Naive thymus-derived CD4-positive, alpha-beta T cell (primary cell): Measurements from ENCODE around the gene OS9. TPM values are rescaled to one million over a fixed set of nuclear protein-coding genes. Genes with fewer than 3 reads are reported as not detected.

ENCODE experiments used
- ATAC-seq: fragments of 150-1000 bp; cut with Tn5 transposase; 2 replicates; pipeline ENCODE4 v1.10.0; 2021; ENCODE audit warnings: mild to moderate bottlenecking, moderate library complexity
- CTCF ChIA-PET: fragments of 350-600 bp; sonication (Branson Sonifier 250); formaldehyde crosslinking; loops from one replicate; lab custom pipeline; 2021; ENCODE audit warnings: antibody characterized with exemption; lab: Charles Lee
- POLR2A ChIA-PET: fragments of 350-600 bp; sonication (Branson Sonifier 250); formaldehyde crosslinking; loops from one replicate; lab custom pipeline; 2021; ENCODE audit warnings: antibody characterized with exemption, inconsistent platforms; lab: Charles Lee
- DNase-seq, 9 donors: peaks; one replicate each; pipeline versions ENCODE4 v3.0.0 to v3.0.0-alpha.2; 2020 to 2022; ENCODE audit warnings: mixed read lengths in 1 of 9
- H3K27ac ChIP-seq: one replicate; pipeline ENCODE4 v1.7.0; 2013; ENCODE audit warnings: mild to moderate bottlenecking, low read depth, low read length, moderate library complexity
- H3K27me3 ChIP-seq, 2 donors: one replicate each; pipeline ENCODE4 v1.7.0; 2013; ENCODE audit warnings: low read length in 2 of 2, mild to moderate bottlenecking in 2 of 2, moderate library complexity in 2 of 2; ENCODE audit not compliant: control insufficient read depth in 2 of 2, insufficient read depth in 2 of 2
- H3K36me3 ChIP-seq, 3 experiments: 1 replicate in 2 of 3; 2 replicates in 1 of 3; pipeline ENCODE4 v1.7.0; 2013; ENCODE audit warnings: low read length in 3 of 3, mild to moderate bottlenecking in 3 of 3, moderate library complexity in 1 of 3; ENCODE audit not compliant: insufficient read depth in 3 of 3, control insufficient read depth in 2 of 3
- H3K4me1 ChIP-seq, 2 donors: one replicate each; pipeline ENCODE4 v1.7.0; 2013; ENCODE audit warnings: low read length in 2 of 2, mild to moderate bottlenecking in 2 of 2, moderate library complexity in 1 of 2; ENCODE audit not compliant: control insufficient read depth in 2 of 2, insufficient read depth in 2 of 2
- H3K4me3 ChIP-seq: 2 replicates; pipeline ENCODE4 v1.7.0; 2013; ENCODE audit warnings: mild to moderate bottlenecking, low read length
- H3K9me3 ChIP-seq, 3 experiments: 1 replicate in 2 of 3; 2 replicates in 1 of 3; pipeline ENCODE4 v1.7.0; 2013; ENCODE audit warnings: low read length in 3 of 3; ENCODE audit not compliant: control insufficient read depth in 2 of 3
- H3K27ac Mint-ChIP-seq, 9 donors: one replicate each; pipeline ENCODE4 v1.8.0; 2020 to 2022; ENCODE audit warnings: mixed read lengths in 9 of 9, mild to moderate bottlenecking in 8 of 9, moderate library complexity in 5 of 9, inconsistent platforms in 2 of 9
- H3K27me3 Mint-ChIP-seq, 5 donors: one replicate each; pipeline ENCODE4 v1.8.0; 2021 to 2022; ENCODE audit warnings: mixed read lengths in 5 of 5, mild to moderate bottlenecking in 1 of 5
- H3K36me3 Mint-ChIP-seq, 5 donors: one replicate each; pipeline ENCODE4 v1.8.0; 2020 to 2022; ENCODE audit warnings: mixed read lengths in 5 of 5, mild to moderate bottlenecking in 3 of 5, inconsistent platforms in 1 of 5
- H3K4me1 Mint-ChIP-seq, 7 donors: one replicate each; pipeline ENCODE4 v1.8.0; 2020 to 2022; ENCODE audit warnings: mixed read lengths in 7 of 7, mild to moderate bottlenecking in 3 of 7, inconsistent platforms in 1 of 7
- H3K4me3 Mint-ChIP-seq, 10 donors: one replicate each; pipeline ENCODE4 v1.8.0; 2020 to 2022; ENCODE audit warnings: mild to moderate bottlenecking in 10 of 10, mixed read lengths in 10 of 10, moderate library complexity in 6 of 10, inconsistent platforms in 2 of 10
- H3K9me3 Mint-ChIP-seq, 11 donors: one replicate each; pipeline ENCODE4 v1.8.0; 2020 to 2022; ENCODE audit warnings: mixed read lengths in 11 of 11, mild to moderate bottlenecking in 4 of 11, inconsistent platforms in 1 of 11, moderate library complexity in 1 of 11
- intact Hi-C, 2 donors: fragments of 100-400 bp; cut with micrococcal nuclease; formaldehyde crosslinking; loops; one replicate each; pipeline ENCODE4 v1.15.1; 2023
- polyA plus RNA-seq, 2 donors: library from polyadenylated mRNA; unstranded; fragments of 300-500 nt; fragmentation: Illumina TruSeq; gene quantifications; one replicate each; pipeline ENCODE4 v1.2.3, GENCODE V29; 2021
- total RNA-seq, 6 experiments: library from RNA in 5 of 6; stranded (reverse) in 5 of 6; gene quantifications; 1 replicate in 5 of 6; 2 replicates in 1 of 6; pipeline ENCODE4 v1.2.3 and lab custom pipeline; 2021 to 2026

OS9 gene
- total and polyA plus RNA-seq, 7 experiments from 2014 or later: 59.5 to 175 (median 148) TPM

DNA sequence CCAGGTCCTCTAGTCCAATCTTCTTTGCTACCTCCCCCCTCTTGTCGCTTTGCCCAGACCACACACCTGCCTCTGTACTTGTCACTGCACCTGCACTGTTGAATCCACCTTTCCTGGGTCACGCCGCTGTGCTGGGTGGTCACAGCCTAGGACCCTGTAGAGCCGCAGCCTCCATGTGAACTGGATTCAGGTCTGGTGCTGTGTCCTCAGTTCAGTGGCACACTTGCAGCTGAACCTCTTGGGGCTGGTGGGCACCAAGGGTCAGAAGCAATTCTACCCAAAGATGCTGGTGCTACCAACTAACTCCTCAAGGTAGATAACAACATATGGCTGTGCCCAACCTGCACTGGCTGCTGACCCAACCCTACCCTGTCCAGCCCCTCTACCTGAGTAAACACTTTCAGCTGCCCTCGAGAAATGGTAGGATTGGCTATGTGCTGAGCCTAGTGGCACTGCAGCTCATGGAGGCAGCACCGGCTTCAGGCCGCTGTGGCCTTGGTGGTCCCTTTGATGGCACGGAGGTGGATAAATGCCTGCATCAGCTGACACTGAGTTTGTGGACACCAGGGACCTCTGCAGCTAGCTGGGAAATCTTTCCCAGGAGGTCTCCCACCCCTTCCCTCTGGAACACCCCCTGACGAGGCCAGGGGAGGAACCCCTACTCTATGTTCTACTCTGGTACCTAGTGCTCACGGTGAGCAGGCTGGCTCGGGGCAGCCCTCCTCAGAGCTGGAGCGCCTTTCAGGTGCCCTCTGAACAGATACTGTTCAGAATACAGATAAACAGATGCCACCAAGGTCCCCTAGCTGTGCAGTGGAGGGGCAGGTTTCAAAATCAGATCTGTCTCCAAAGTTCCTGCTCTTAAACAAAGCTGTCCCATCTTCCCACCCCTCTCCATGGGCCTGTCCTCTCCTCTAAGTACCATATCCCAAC lies 30.3 kb downstream of the OS9 start:
- H3K27ac ChIP-seq: peak overlapping the region; percentile 3
- no peak for ATAC-seq
- Mint-ChIP-seq H3K9me3 (peaks cover 0 to 1% (median 0%) of the 10 kb centered on the region in 11 donors), H3K4me3 (no peak overlapping the region), H3K27me3 (no peaks in the 10 kb centered on the region), H3K36me3 (peaks cover 5 to 24% (median 18%) of the 10 kb centered on the region in 5 donors), H3K27ac (peak overlapping the region; percentile 60 to 92 (median 76)), H3K4me1 (peaks cover 13 to 30% (median 17%) of the 10 kb centered on the region in 7 donors)
- H3K9me3 ChIP-seq: no peaks in the 10 kb centered on the region
- no peaks in the 10 kb centered on the region for H3K27me3 ChIP-seq
- no peak overlapping the region for H3K4me3 ChIP-seq
- DNase-seq: no peak
- ChIA-PET CTCF (interaction anchor here (0.7 kb wide), 1 partner anchor 131 kb away, joined by 3 read pairs; no protein-coding TSS in a partner anchor), POLR2A (interaction anchor here (0.7 to 2.7 kb wide), 4 partner anchors 11 to 1541 kb away, joined by 3 to 14 read pairs (median 7); no protein-coding TSS in a partner anchor)
- H3K4me1 ChIP-seq: no peaks in the 10 kb centered on the region
- peaks cover 0 to 57% (median 15%) of the 10 kb centered on the region in 3 experiments for H3K36me3 ChIP-seq
- intact Hi-C loops: loop anchor here in 1 of 2 donors (1.0 kb wide), 1 partner anchor 17 kb away; no protein-coding TSS in a partner anchor

GRCh38 chr12:57724936-57725740 lies 31.2 kb downstream of the OS9 start:
- H3K4me1 ChIP-seq: no peaks in the 10 kb centered on the region
- Mint-ChIP-seq H3K9me3 (peaks cover 0 to 1% (median 0%) of the 10 kb centered on the region in 11 donors), H3K36me3 (peaks cover 0 to 24% (median 17%) of the 10 kb centered on the region in 5 donors), H3K27ac (peak overlapping the region; percentile 30 to 92 (median 76)), H3K27me3 (no peaks in the 10 kb centered on the region), H3K4me1 (peaks cover 13 to 28% (median 17%) of the 10 kb centered on the region in 7 donors), H3K4me3 (no peak overlapping the region)
- ATAC-seq (no peak), DNase-seq (peak in 1 of 9 donors; percentile 18)
- ChIA-PET POLR2A (interaction anchor here (0.7 to 0.8 kb wide), 2 partner anchors 10 to 1542 kb away, joined by 4 to 14 read pairs; no protein-coding TSS in a partner anchor), CTCF (no interaction called here)
- H3K27me3 ChIP-seq: no peaks in the 10 kb centered on the region
- peaks cover 2 to 57% (median 21%) of the 10 kb centered on the region in 3 experiments for H3K36me3 ChIP-seq
- peak overlapping the region; percentile 3 for H3K27ac ChIP-seq
- intact Hi-C loops: loop anchor here in 1 of 2 donors (1.0 kb wide), 1 partner anchor 16 kb away; no protein-coding TSS in a partner anchor
- no peak overlapping the region for H3K4me3 ChIP-seq
- H3K9me3 ChIP-seq: no peaks in the 10 kb centered on the region

DNA sequence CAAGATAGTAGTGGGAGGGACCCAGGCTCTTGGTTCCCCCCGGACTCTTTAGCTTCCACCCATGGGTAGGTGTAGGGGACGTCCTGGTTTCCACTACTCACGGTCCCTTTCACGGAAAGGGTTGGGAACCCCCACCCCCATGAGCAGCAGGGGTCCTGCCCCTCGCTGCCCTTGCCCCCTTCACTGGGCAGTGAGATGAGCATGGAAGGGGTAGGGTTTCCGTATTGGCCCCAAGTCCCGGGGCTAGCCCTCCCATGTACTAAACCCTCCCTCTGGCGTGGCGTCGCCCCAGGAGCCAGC lies 31.9 kb downstream of the OS9 start:
- intact Hi-C loops: loop anchor here in 1 of 2 donors (2.0 kb wide), 1 partner anchor 15 kb away; no protein-coding TSS in a partner anchor
- Histone ChIP-seq H3K4me3 (no peak overlapping the region), H3K27ac (peak overlapping the region; percentile 21), H3K9me3 (no peaks in the 10 kb centered on the region), H3K36me3 (peaks cover 8 to 57% (median 27%) of the 10 kb centered on the region in 3 experiments), H3K4me1 (no peaks in the 10 kb centered on the region), H3K27me3 (no peaks in the 10 kb centered on the region)
- H3K27me3 Mint-ChIP-seq: no peaks in the 10 kb centered on the region
- DNase-seq (no peak), ATAC-seq (no peak)
- H3K36me3 Mint-ChIP-seq: peaks cover 0 to 31% (median 18%) of the 10 kb centered on the region in 5 donors
- peaks cover 13 to 28% (median 17%) of the 10 kb centered on the region in 7 donors for H3K4me1 Mint-ChIP-seq
- peaks cover 0 to 1% (median 0%) of the 10 kb centered on the region in 11 donors for H3K9me3 Mint-ChIP-seq
- peak overlapping the region in 1 of 9 donors; percentile 38 for H3K27ac Mint-ChIP-seq
- ChIA-PET POLR2A (interaction anchor here (0.8 kb wide), 1 partner anchor 13 kb away, joined by 3 read pairs; no protein-coding TSS in a partner anchor), CTCF (no interaction called here)
- no peak overlapping the region for H3K4me3 Mint-ChIP-seq

DNA sequence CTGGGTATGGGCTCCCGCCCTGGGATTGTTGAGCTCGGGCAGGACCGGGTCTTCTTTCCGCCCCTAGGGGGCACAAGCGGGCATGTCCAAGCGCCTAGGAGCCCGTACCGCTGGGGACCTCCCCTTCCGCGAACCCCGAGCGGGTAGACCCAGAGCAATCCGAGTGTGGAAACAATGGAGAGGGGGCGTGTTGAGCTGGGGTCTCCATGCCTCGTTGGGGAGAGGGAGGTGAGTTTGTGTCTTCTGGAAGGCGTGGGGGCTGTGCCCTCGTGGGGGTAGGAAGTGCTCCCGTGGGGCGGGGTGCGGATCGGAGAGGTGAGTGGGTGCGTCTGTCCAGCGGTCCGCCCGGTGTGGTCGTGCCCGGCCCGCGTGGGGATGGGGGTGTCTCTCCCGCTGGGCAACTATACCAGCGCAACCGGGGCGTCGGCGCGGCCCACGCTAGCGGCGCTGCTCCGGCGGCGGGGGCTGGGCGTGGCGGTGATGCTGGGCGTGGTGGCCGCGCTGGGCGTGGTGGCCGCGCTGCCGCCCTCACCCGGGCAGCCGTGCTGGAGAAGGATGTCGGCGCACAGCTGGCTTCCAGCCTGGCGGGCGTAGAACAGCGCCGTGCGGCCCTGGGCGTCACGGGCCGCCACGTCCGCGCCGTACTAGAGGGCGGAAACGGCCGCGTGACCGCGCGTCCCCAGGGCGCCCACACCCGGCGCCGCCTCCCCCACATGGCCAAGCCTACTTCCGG lies 32.4 kb downstream of the OS9 start:
- Histone ChIP-seq H3K27me3 (no peaks in the 10 kb centered on the region), H3K4me3 (no peak overlapping the region), H3K4me1 (no peaks in the 10 kb centered on the region), H3K27ac (peak overlapping the region; percentile 21), H3K36me3 (peaks cover 14 to 57% (median 32%) of the 10 kb centered on the region in 3 experiments), H3K9me3 (no peaks in the 10 kb centered on the region)
- POLR2A ChIA-PET: interaction anchor here (0.8 kb wide), 1 partner anchor 13 kb away, joined by 3 read pairs; no protein-coding TSS in a partner anchor
- CTCF ChIA-PET: no interaction called here
- Mint-ChIP-seq H3K9me3 (peaks cover 0 to 1% (median 0%) of the 10 kb centered on the region in 11 donors), H3K4me3 (peak overlapping the region in 2 of 10 donors; percentile 29 to 58), H3K27me3 (no peaks in the 10 kb centered on the region), H3K4me1 (peaks cover 13 to 28% (median 17%) of the 10 kb centered on the region in 7 donors), H3K27ac (peak overlapping the region in 3 of 9 donors; percentile 26 to 67 (median 67)), H3K36me3 (peaks cover under 1 to 36% (median 16%) of the 10 kb centered on the region in 5 donors)
- intact Hi-C loops: loop anchor here in 1 of 2 donors (2.0 kb wide), 1 partner anchor 14 kb away; no protein-coding TSS in a partner anchor
- DNase-seq (peak in 2 of 9 donors; percentile 11 to 32), ATAC-seq (peak; percentile 69)

GRCh38 chr12:57726884-57727757 lies 33.2 kb downstream of the OS9 start:
- Mint-ChIP-seq H3K4me3 (no peak overlapping the region), H3K36me3 (peaks cover 5 to 43% (median 20%) of the 10 kb centered on the region in 5 donors), H3K4me1 (peaks cover 6 to 26% (median 16%) of the 10 kb centered on the region in 7 donors), H3K27me3 (no peaks in the 10 kb centered on the region), H3K27ac (no peak overlapping the region), H3K9me3 (peaks cover 0 to 1% (median 0%) of the 10 kb centered on the region in 11 donors)
- DNase-seq (peak in 1 of 9 donors; percentile 17), ATAC-seq (no peak)
- ChIA-PET POLR2A (interaction anchor here (1.2 kb wide), 1 partner anchor 15 kb away, joined by 7 read pairs; no protein-coding TSS in a partner anchor), CTCF (no interaction called here)
- H3K4me1 ChIP-seq: no peaks in the 10 kb centered on the region
- no peaks in the 10 kb centered on the region for H3K27me3 ChIP-seq
- peaks cover 16 to 60% (median 37%) of the 10 kb centered on the region in 3 experiments for H3K36me3 ChIP-seq
- no peaks in the 10 kb centered on the region for H3K9me3 ChIP-seq
- H3K4me3 ChIP-seq: no peak overlapping the region
- H3K27ac ChIP-seq: no peak overlapping the region
- intact Hi-C loops: loop anchor here in 1 of 2 donors (2.0 kb wide), 1 partner anchor 14 kb away; no protein-coding TSS in a partner anchor
